Panc1 (cell line): ENCODE data around the gene NAA25. TPM values are rescaled to one million over a fixed set of nuclear protein-coding genes. Genes with fewer than 3 reads are reported as not detected.
A peak's percentile ranks its signal among the peaks of the same experiment; 100 is the strongest.

Experiments
- ATAC-seq: fragments of 200-7000 bp; cut with Tn5 transposase; 2 replicates; pipeline ENCODE4 v1.9.1; 2020; ENCODE audit warnings: mild to moderate bottlenecking, moderate library complexity
- BruUV-seq: library from RNA; stranded (reverse); fragments of 400-500 nt; replicated peaks from 2 replicates; lab custom pipeline; 2021; lab: Mats Ljungman, UMichigan
- CTCF ChIA-PET: fragments of 300-600 bp; sonication (Branson Sonifier 250); formaldehyde crosslinking; loops from one replicate; lab custom pipeline; 2022; ENCODE audit warnings: antibody characterized with exemption; lab: Charles Lee
- POLR2A ChIA-PET: fragments of 300-600 bp; sonication (Branson Sonifier 250); formaldehyde crosslinking; loops from one replicate; lab custom pipeline; 2022; ENCODE audit warnings: antibody characterized with exemption; lab: Charles Lee
- DNase-seq: peaks from one replicate; pipeline ENCODE4 v3.0.0-alpha.2; 2010; ENCODE audit warnings: low read depth, low spot score
- H3K27ac ChIP-seq: 2 replicates; pipeline ENCODE4 v1.5.1; 2011; ENCODE audit warnings: mild to moderate bottlenecking, low read length, inconsistent platforms
- H3K27me3 ChIP-seq: fragments of 200-500 bp; sonication (Bioruptor generic); 2 replicates; pipeline ENCODE4 v1.6.0; 2014; ENCODE audit warnings: low read length, inconsistent platforms; ENCODE audit not compliant: control insufficient read depth, insufficient read depth
- H3K36me3 ChIP-seq: fragments of 200-500 bp; sonication (Bioruptor generic); 2 replicates; pipeline ENCODE4 v1.5.1; 2014; ENCODE audit warnings: inconsistent platforms, mild to moderate bottlenecking, low read length, moderate library complexity; ENCODE audit not compliant: control insufficient read depth, insufficient read depth
- H3K4me1 ChIP-seq: 2 replicates; pipeline ENCODE4 v1.5.1; 2011; ENCODE audit warnings: inconsistent platforms, mild to moderate bottlenecking, low read length, moderate library complexity; ENCODE audit not compliant: control insufficient read depth, insufficient read depth
- H3K4me3 ChIP-seq, 2 experiments: 2 replicates each; pipeline ENCODE4 v1.5.1; 2011 to 2012; ENCODE audit warnings: low read depth in 2 of 2, low read length in 2 of 2, mild to moderate bottlenecking in 2 of 2, inconsistent platforms in 1 of 2, moderate library complexity in 1 of 2
- H3K9me3 ChIP-seq: fragments of 200-500 bp; sonication (Bioruptor generic); 2 replicates; pipeline ENCODE4 v1.5.1; 2014; ENCODE audit warnings: low read depth, mild to moderate bottlenecking, inconsistent platforms, low read length, moderate library complexity; ENCODE audit not compliant: control insufficient read depth, insufficient read depth
- POLR2AphosphoS5 ChIP-seq: IDR thresholded peaks from 2 replicates; pipeline ENCODE4 v1.6.1; 2012; ENCODE audit warnings: mild to moderate bottlenecking, low read depth, low read length, moderate library complexity
- REST ChIP-seq, 2 experiments: IDR thresholded peaks; 2 replicates each; pipeline ENCODE4 v1.6.1; 2011 to 2012; ENCODE audit warnings: low read depth in 2 of 2, control low read depth in 1 of 2, low read length in 1 of 2, mild to moderate bottlenecking in 1 of 2, moderate library complexity in 1 of 2; ENCODE audit not compliant: insufficient read depth in 1 of 2
- SIN3A ChIP-seq: IDR thresholded peaks from 2 replicates; pipeline ENCODE4 v1.6.1; 2012; ENCODE audit warnings: low read depth, mild to moderate bottlenecking, low read length, moderate library complexity, borderline replicate concordance; ENCODE audit not compliant: insufficient read depth
- TCF7L2 ChIP-seq: IDR thresholded peaks from 2 replicates; pipeline ENCODE4 v1.6.1; 2011; ENCODE audit warnings: mild to moderate bottlenecking, low read depth, low read length, inconsistent platforms
- in situ Hi-C: cut with HindIII; loops from 2 replicates; pipeline ENCODE4 v1.10.0; 2016; ENCODE audit warnings: low sequenced_read_pairs, low pct_unique_long_range_greater_than_20kb
- intact Hi-C: fragments of 100-400 bp; cut with micrococcal nuclease; formaldehyde crosslinking; loops from one replicate; pipeline ENCODE4 v1.10.0; 2022; ENCODE audit not compliant: unreplicated experiment
- total RNA-seq: library from RNA; stranded (reverse); gene quantifications from one replicate; pipeline ENCODE4 v1.2.1, GENCODE V29; 2021; ENCODE audit not compliant: unreplicated experiment
- TF ChIP-seq, protein P1 (sequence below): fragments of 450-650 bp; IDR thresholded peaks from 2 replicates; pipeline ENCODE4 v1.5.1; 2017; ENCODE audit warnings: mild to moderate bottlenecking

NAA25 gene
- total RNA-seq, 1 experiment from 2014 or later, result 32.2 TPM

DNA sequence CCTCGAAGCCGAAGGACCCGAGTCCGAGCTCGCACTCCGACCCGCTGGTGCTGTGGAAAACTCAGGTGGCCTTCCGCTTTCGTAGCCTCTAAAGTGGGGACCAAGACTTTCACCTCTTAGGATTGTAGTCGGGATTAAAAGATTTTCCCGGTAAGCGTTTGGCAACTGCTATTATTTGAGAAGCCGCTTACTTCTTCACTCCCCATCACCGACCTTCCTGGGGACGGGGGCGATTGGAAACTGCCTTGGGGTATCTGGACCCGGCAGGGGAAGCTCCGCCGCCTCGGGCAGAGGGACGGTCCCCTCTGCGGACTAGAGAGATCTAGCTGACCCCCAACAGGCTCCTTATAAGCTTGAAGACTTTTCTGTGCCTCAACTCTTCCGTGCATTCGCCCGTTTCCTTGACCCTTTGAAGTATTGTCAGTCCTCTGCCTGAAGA lies 17.4 kb upstream of the NAA25 start:
- in situ Hi-C loops (no loop called here), intact Hi-C loops (no loop called here)
- ChIA-PET POLR2A (no interaction called here), CTCF (no interaction called here)
- H3K27me3 ChIP-seq, result no peaks in the 10 kb centered on the region
- H3K4me3 ChIP-seq, result peak overlapping the region; percentile 78 to 85
- H3K36me3 ChIP-seq, result peaks cover 1% of the 10 kb centered on the region; the same call in 1 of the 2 replicates
- ATAC-seq (no peak), DNase-seq (no peak)
- peak overlapping the region; percentile 81 for H3K27ac ChIP-seq
- TF ChIP-seq POLR2AphosphoS5 (no peak), REST (IDR thresholded peaks at IDR 0.05; ENCODE audit: insufficient read depth in 1 of 2, low read depth in 2 of 2, low read length in 1 of 2) (no peak), TCF7L2 (peak; percentile 27; the same call in 1 of the 2 replicates), SIN3A (no peak)
- TF ChIP-seq, protein P1, sequence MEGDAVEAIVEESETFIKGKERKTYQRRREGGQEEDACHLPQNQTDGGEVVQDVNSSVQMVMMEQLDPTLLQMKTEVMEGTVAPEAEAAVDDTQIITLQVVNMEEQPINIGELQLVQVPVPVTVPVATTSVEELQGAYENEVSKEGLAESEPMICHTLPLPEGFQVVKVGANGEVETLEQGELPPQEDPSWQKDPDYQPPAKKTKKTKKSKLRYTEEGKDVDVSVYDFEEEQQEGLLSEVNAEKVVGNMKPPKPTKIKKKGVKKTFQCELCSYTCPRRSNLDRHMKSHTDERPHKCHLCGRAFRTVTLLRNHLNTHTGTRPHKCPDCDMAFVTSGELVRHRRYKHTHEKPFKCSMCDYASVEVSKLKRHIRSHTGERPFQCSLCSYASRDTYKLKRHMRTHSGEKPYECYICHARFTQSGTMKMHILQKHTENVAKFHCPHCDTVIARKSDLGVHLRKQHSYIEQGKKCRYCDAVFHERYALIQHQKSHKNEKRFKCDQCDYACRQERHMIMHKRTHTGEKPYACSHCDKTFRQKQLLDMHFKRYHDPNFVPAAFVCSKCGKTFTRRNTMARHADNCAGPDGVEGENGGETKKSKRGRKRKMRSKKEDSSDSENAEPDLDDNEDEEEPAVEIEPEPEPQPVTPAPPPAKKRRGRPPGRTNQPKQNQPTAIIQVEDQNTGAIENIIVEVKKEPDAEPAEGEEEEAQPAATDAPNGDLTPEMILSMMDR, result no peak
- no peaks in the 10 kb centered on the region for H3K9me3 ChIP-seq
- peaks cover 35% of the 10 kb centered on the region for H3K4me1 ChIP-seq
- no TSS peak for BruUV-seq

- in situ Hi-C loops, result no loop called here
- H3K27me3 ChIP-seq, result no peaks in the 10 kb centered on the region
- ChIA-PET POLR2A (no interaction called here), CTCF (no interaction called here)
- peak within 1 kb of the TSS; percentile 81 for H3K27ac ChIP-seq
- H3K9me3 ChIP-seq, result no peaks in the 10 kb centered on the region
- H3K4me3 ChIP-seq, result peak within 1 kb of the TSS; percentile 78 to 85
- TF ChIP-seq, protein P1, result no peak
- TF ChIP-seq TCF7L2, result no peak
- no peak for TF ChIP-seq REST (IDR thresholded peaks at IDR 0.05; ENCODE audit: insufficient read depth in 1 of 2, low read depth in 2 of 2, low read length in 1 of 2)
- TF ChIP-seq SIN3A, result peak; percentile 81; the same call in 1 of the 2 replicates
- peak; percentile 92 for TF ChIP-seq POLR2AphosphoS5
- ATAC-seq (peak; percentile 100), DNase-seq (peak; percentile 67)
- intact Hi-C loops, result no loop called here
- TSS peak; percentile 83 for BruUV-seq
- H3K36me3 ChIP-seq, result no peaks in the 10 kb centered on the region
- peaks cover 32% of the 10 kb centered on the region for H3K4me1 ChIP-seq
Observed at GRCh38 chr12:112125250-112125999, 16.8 kb upstream of the NAA25 start, which contains the start of gene TRAFD1. Gene TRAFD1 (plus strand): TSS chr12:112125560. CDS start chr12:112130523, 4,963 bp downstream.
